ENCODE measurements around the gene MDM4.

MDM4 gene

DNA sequence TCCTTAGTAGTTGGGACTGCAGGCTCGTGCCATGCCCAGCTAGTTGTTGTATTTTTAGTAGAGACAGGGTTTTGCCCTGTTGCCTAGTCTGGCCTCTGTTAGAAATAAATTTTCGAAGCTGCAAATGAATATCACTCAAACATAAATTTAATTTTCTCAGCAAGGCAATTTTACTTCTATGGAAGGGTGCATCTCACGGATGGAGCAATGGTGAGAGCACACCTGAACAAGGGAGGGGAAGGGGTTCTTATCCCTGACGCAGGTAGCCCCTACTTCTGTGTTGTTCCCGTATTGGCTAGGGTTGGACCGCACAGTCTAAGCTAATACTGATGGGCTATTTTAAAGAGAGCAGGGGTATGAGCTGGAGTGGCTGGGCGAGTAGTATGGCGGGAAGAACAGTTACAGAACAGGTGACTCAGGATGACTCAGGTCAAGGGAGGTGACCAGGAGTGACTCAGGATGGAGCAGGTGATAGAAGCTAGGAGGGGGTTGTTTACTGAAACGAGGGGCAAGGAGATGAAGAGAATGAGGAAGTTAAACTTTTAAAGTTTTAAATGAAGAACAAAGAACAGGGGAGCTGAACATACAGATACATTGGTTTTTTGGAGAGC lies 7.5 kb downstream of the MDM4 start:
- DNase-seq (ENCODE audit: extremely low spot score) = no peak
- ChIA-PET POLR2A (interaction anchor here (2.3 kb wide), 1 partner anchor 8 kb away, joined by 20 read pairs; the partner anchor contains the start of gene MDM4), CTCF (no interaction called here)
- TF ChIP-seq ELF4 (IDR thresholded peaks at IDR 0.05) (no peak), FOXM1 (IDR thresholded peaks at IDR 0.05; ENCODE audit: borderline replicate concordance) (no peak), SP1 (IDR thresholded peaks at IDR 0.05) (no peak), L3MBTL2 (conservative IDR thresholded peaks at IDR 0.05) (no peak), FOXA1 (IDR thresholded peaks at IDR 0.05) (no peak), CTBP1 (IDR thresholded peaks at IDR 0.05; ENCODE audit: borderline replicate concordance) (no peak), LEF1 (IDR thresholded peaks at IDR 0.05; ENCODE audit: borderline replicate concordance) (no peak), ARNT (IDR thresholded peaks at IDR 0.05) (no peak), HDGF (IDR thresholded peaks at IDR 0.05; ENCODE audit: borderline replicate concordance) (no peak), FOXK2 (IDR thresholded peaks at IDR 0.05) (no peak), SUZ12 (IDR thresholded peaks at IDR 0.05) (no peak), NFRKB (IDR thresholded peaks at IDR 0.05) (no peak)

DNA sequence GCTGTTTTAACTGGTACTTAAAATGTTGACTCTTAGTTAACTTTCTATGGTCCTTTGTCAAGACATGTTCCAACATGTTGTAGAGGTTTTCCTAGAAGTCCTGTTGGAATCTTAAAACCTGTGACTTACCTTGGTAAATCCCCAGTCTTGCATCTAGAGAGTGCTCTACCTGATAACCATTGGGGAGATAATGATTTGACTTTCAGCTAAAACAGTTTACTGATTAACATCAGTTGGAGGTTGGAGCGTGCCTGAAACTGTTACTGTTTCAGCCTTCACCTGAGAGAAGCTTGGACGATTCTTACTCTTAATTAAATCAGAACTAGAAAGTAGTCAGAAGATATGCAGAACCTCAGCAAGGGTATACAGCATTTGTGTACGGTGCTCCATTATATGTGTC lies 8.8 kb downstream of the MDM4 start:
- DNase-seq (ENCODE audit: extremely low spot score) = no peak
- CTCF ChIA-PET = no interaction called here

DNA sequence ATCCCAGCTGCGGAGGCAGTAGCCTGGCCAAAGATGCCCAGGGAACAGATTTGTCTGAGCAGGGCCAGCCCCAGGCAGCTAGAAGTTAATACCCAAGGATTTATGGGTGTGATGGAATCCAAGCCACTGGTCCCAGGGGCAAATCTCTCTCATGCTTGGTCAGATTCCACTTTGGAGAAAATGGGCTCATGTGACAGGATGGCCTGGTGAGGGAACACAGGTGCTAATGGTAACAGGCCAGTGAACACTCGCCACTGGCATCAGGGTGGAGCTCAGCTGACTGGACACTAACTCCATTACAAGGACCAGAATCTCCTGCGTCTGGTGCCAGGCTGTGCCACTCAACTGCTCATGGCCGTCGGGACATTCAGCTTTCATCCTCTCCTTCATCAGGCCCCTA lies 12.0 kb downstream of the MDM4 start:
- ChIA-PET POLR2A (no interaction called here), CTCF (no interaction called here)
- no peak for TF ChIP-seq CTBP1 (IDR thresholded peaks at IDR 0.05; ENCODE audit: borderline replicate concordance)
- no peak for TF ChIP-seq ARNT (IDR thresholded peaks at IDR 0.05)
- TF ChIP-seq TARDBP (IDR thresholded peaks at IDR 0.05) = no peak
- TF ChIP-seq LEF1 (IDR thresholded peaks at IDR 0.05; ENCODE audit: borderline replicate concordance) = no peak
- no peak for TF ChIP-seq FOXA1 (IDR thresholded peaks at IDR 0.05)
- TF ChIP-seq SUZ12 (IDR thresholded peaks at IDR 0.05) = no peak
- TF ChIP-seq SP1 (IDR thresholded peaks at IDR 0.05) = no peak
- TF ChIP-seq, protein P1, sequence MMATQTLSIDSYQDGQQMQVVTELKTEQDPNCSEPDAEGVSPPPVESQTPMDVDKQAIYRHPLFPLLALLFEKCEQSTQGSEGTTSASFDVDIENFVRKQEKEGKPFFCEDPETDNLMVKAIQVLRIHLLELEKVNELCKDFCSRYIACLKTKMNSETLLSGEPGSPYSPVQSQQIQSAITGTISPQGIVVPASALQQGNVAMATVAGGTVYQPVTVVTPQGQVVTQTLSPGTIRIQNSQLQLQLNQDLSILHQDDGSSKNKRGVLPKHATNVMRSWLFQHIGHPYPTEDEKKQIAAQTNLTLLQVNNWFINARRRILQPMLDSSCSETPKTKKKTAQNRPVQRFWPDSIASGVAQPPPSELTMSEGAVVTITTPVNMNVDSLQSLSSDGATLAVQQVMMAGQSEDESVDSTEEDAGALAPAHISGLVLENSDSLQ (IDR thresholded peaks at IDR 0.05) = no peak
- no peak for TF ChIP-seq HDGF (IDR thresholded peaks at IDR 0.05; ENCODE audit: borderline replicate concordance)
- no peak for DNase-seq (ENCODE audit: extremely low spot score)

More for the DNA sequence above, 8.8 kb downstream of the MDM4 start:
- no peak for TF ChIP-seq ZNF384 (IDR thresholded peaks at IDR 0.05)
- TF ChIP-seq, protein P1 (IDR thresholded peaks at IDR 0.05) = no peak
- no peak for TF ChIP-seq FOXM1 (IDR thresholded peaks at IDR 0.05; ENCODE audit: borderline replicate concordance)
- TF ChIP-seq HDGF (IDR thresholded peaks at IDR 0.05; ENCODE audit: borderline replicate concordance) = no peak
- no peak for TF ChIP-seq SP1 (IDR thresholded peaks at IDR 0.05)
- no peak for TF ChIP-seq LEF1 (IDR thresholded peaks at IDR 0.05; ENCODE audit: borderline replicate concordance)
- TF ChIP-seq CTBP1 (IDR thresholded peaks at IDR 0.05; ENCODE audit: borderline replicate concordance) = no peak
- TF ChIP-seq L3MBTL2 (conservative IDR thresholded peaks at IDR 0.05) = no peak
- no peak for TF ChIP-seq SUZ12 (IDR thresholded peaks at IDR 0.05)
- TF ChIP-seq FOXK2 (IDR thresholded peaks at IDR 0.05) = no peak
- no peak for TF ChIP-seq TARDBP (IDR thresholded peaks at IDR 0.05)
- TF ChIP-seq FOXA1 (IDR thresholded peaks at IDR 0.05) = no peak
- no peak for TF ChIP-seq BHLHE40 (IDR thresholded peaks at IDR 0.05; ENCODE audit: borderline replicate concordance)
- TF ChIP-seq ELF4 (IDR thresholded peaks at IDR 0.05) = no peak
- TF ChIP-seq NFRKB (IDR thresholded peaks at IDR 0.05) = no peak
- no peak for TF ChIP-seq ARNT (IDR thresholded peaks at IDR 0.05)
- POLR2A ChIA-PET = interaction anchor here (2.3 kb wide), 1 partner anchor 9 kb away, joined by 20 read pairs; the partner anchor contains the start of gene MDM4

DNA sequence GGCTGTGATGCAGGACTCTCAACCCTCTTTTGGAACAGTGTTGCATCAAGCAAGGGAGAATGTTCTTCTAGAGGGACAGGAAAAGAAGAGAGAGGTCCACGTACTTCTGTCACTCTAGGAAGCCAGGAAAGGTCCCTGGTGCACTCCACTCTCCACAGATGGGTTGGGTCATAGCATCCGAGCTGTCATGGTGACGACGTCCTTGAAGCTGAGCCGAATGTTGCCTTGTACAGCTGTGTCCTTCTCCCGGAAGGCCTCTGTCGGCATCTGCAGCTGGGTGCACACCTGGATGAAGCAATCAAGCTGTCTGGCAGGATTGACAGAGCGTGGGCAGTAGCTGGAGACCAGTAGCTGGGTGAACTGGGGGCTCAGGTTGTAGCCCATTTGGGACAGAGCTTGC lies 12.5 kb downstream of the MDM4 start:
- TF ChIP-seq ELF4 (IDR thresholded peaks at IDR 0.05) (no peak), SUZ12 (IDR thresholded peaks at IDR 0.05) (no peak), FOXM1 (IDR thresholded peaks at IDR 0.05; ENCODE audit: borderline replicate concordance) (no peak), ZNF384 (IDR thresholded peaks at IDR 0.05) (no peak), FOXK2 (IDR thresholded peaks at IDR 0.05) (no peak), LEF1 (IDR thresholded peaks at IDR 0.05; ENCODE audit: borderline replicate concordance) (no peak), FOXA1 (IDR thresholded peaks at IDR 0.05) (no peak), L3MBTL2 (conservative IDR thresholded peaks at IDR 0.05) (no peak), BHLHE40 (IDR thresholded peaks at IDR 0.05; ENCODE audit: borderline replicate concordance) (no peak), HDGF (IDR thresholded peaks at IDR 0.05; ENCODE audit: borderline replicate concordance) (no peak), SP1 (IDR thresholded peaks at IDR 0.05) (no peak), TARDBP (IDR thresholded peaks at IDR 0.05) (no peak)
- TF ChIP-seq, protein P1 (IDR thresholded peaks at IDR 0.05) = no peak
- ChIA-PET POLR2A (interaction anchor here (1.3 kb wide), 1 partner anchor 13 kb away, joined by 6 read pairs; the partner anchor contains the start of gene MDM4), CTCF (interaction anchor here (0.6 kb wide), 1 partner anchor 11 kb away, joined by 3 read pairs; no protein-coding TSS in a partner anchor)
- no peak for DNase-seq (ENCODE audit: extremely low spot score)

DNA sequence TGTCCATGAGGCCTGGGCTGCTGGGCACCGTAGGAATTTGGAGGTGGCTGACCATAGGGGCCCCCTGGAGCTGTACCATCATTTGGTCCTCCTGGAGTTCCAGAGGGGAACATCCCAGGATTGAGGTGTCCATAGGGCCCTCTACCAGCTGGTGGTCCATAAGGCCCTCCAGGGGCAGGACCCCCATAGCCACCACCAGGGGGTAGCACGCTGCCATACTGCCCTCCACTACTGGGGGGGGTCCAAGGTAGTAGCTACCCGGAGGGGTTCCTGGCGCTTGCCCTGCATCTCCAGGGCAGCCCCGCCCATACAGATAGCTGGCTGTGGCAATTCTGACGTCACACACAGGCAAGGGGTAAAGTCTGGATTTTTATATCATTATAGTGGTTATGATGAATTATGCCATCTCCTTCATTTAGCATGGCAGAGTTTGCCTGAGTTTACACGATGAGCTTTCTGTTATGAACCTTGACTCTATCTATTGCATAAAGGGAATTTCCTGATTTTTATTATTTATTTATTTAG lies 13.2 kb downstream of the MDM4 start:
- ChIA-PET POLR2A (interaction anchor here (1.3 kb wide), 1 partner anchor 13 kb away, joined by 6 read pairs; the partner anchor contains the start of gene MDM4), CTCF (interaction anchor here (0.6 kb wide), 2 partner anchors 12 to 24 kb away, joined by 3 read pairs; no protein-coding TSS in a partner anchor)
- DNase-seq (ENCODE audit: extremely low spot score) = no peak
- no peak for TF ChIP-seq ZNF384 (IDR thresholded peaks at IDR 0.05)

DNA sequence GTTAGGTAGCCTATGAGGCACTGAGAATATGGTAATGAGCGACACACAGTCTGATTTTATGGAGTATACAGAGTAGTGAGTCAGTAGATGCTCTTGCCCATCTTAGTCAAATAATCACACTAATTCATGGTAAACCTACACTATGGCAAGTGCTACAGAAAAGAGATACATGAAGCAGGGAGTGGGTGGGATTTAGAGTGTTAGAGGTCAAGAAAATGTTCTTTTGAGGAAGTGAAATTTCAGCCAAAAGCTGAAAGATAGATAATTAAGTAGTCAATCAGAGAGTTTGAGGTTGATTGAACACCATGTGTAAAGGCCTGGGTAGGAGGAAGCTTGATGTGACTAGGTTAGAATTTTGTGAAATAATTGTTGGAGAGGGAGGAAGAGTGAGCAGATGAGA lies 14.7 kb downstream of the MDM4 start:
- TF ChIP-seq NFRKB (IDR thresholded peaks at IDR 0.05) = no peak
- TF ChIP-seq FOXK2 (IDR thresholded peaks at IDR 0.05) = no peak
- TF ChIP-seq, protein P1 (IDR thresholded peaks at IDR 0.05) = no peak
- TF ChIP-seq ARNT (IDR thresholded peaks at IDR 0.05) = no peak
- TF ChIP-seq TARDBP (IDR thresholded peaks at IDR 0.05) = no peak
- TF ChIP-seq ELF4 (IDR thresholded peaks at IDR 0.05) = no peak
- no peak for TF ChIP-seq FOXM1 (IDR thresholded peaks at IDR 0.05; ENCODE audit: borderline replicate concordance)
- TF ChIP-seq LEF1 (IDR thresholded peaks at IDR 0.05; ENCODE audit: borderline replicate concordance) = no peak
- TF ChIP-seq BHLHE40 (IDR thresholded peaks at IDR 0.05; ENCODE audit: borderline replicate concordance) = no peak
- no peak for TF ChIP-seq CTBP1 (IDR thresholded peaks at IDR 0.05; ENCODE audit: borderline replicate concordance)
- no peak for TF ChIP-seq HDGF (IDR thresholded peaks at IDR 0.05; ENCODE audit: borderline replicate concordance)
- TF ChIP-seq FOXA1 (IDR thresholded peaks at IDR 0.05) = no peak
- TF ChIP-seq ZNF384 (IDR thresholded peaks at IDR 0.05) = no peak
- TF ChIP-seq SUZ12 (IDR thresholded peaks at IDR 0.05) = no peak
- no peak for TF ChIP-seq L3MBTL2 (conservative IDR thresholded peaks at IDR 0.05)
- no peak for TF ChIP-seq SP1 (IDR thresholded peaks at IDR 0.05)
- no peak for DNase-seq (ENCODE audit: extremely low spot score)
- ChIA-PET CTCF (interaction anchor here (1.0 kb wide), 1 partner anchor 276 kb away, joined by 3 read pairs; no protein-coding TSS in a partner anchor), POLR2A (interaction anchor here (1.8 kb wide), 1 partner anchor 15 kb away, joined by 7 read pairs; the partner anchor contains the start of gene MDM4)
